22Rv1 (cell line): ENCODE measurements around the gene MEGF11.

Experiments
- ZFX ChIP-seq: fragments of 450-650 bp; IDR thresholded peaks from 2 replicates; pipeline ENCODE4 v1.6.1; 2017; ENCODE audit warnings: antibody characterized with exemption, borderline replicate concordance
- TF ChIP-seq, protein P1 (sequence below): fragments of 450-650 bp; IDR thresholded peaks from 2 replicates; pipeline ENCODE4 v1.5.1; 2017; ENCODE audit warnings: mild to moderate bottlenecking

GRCh38 chr15:66132251-66132816 is 121.2 kb downstream of the MEGF11 start:
- TF ChIP-seq, protein P1, sequence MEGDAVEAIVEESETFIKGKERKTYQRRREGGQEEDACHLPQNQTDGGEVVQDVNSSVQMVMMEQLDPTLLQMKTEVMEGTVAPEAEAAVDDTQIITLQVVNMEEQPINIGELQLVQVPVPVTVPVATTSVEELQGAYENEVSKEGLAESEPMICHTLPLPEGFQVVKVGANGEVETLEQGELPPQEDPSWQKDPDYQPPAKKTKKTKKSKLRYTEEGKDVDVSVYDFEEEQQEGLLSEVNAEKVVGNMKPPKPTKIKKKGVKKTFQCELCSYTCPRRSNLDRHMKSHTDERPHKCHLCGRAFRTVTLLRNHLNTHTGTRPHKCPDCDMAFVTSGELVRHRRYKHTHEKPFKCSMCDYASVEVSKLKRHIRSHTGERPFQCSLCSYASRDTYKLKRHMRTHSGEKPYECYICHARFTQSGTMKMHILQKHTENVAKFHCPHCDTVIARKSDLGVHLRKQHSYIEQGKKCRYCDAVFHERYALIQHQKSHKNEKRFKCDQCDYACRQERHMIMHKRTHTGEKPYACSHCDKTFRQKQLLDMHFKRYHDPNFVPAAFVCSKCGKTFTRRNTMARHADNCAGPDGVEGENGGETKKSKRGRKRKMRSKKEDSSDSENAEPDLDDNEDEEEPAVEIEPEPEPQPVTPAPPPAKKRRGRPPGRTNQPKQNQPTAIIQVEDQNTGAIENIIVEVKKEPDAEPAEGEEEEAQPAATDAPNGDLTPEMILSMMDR: no peak
- no peak for TF ChIP-seq ZFX
